Measurements from ENCODE around the gene PLEKHM3. TPM values are rescaled to one million over a fixed set of nuclear protein-coding genes. Genes with fewer than 3 reads are reported as not detected.
"Not testable (repeated sequence)": the region's sequence is repeated elsewhere in the genome, so short reads cannot be mapped to it uniquely, and the experiment has no call there.

The PLEKHM3 gene
- total RNA-seq, 1 experiment from 2014 or later, result 7.8 TPM

DNA sequence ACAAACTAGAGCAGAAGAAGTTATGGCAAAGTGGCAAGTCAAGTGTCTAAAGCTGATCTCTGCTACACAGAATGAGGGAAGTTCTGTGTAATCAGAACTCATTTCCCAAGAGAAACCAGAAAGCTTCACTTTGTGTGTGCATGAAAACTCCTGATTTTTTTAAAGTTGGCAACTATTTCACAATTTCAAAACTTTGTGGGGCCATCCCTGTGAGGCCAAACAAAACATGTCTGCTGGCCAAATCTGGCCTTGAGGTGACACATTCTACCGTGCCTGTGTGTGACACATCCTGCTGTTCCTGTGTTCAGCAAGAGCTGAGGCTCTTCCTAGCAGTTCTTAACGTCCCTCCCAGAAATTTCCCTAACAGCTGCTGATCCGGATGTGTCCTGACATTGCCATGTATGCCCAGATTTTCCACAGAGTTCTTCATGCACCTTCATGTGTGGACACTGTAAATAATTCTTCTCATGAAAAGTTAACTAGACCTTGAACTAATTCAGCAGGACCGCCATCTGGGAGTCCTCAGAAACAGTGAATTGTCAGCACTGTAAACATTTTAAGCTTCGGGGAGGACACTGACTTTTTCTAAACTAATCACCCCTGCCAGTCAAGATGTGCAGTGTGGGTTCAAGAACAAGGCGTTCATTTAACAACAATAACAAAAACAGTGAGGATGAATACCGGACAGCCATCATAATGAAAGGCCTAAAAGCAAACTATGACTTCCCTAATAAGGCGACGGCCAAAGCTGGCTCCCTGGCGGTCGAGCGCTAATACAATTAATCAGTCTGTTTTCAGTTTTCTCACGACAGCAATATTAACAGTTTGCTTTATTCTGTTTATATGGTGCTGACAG lies 99.0 kb downstream of the PLEKHM3 start:
- DNase-seq (ENCODE audit: low read depth), result peak; percentile 62

DNA sequence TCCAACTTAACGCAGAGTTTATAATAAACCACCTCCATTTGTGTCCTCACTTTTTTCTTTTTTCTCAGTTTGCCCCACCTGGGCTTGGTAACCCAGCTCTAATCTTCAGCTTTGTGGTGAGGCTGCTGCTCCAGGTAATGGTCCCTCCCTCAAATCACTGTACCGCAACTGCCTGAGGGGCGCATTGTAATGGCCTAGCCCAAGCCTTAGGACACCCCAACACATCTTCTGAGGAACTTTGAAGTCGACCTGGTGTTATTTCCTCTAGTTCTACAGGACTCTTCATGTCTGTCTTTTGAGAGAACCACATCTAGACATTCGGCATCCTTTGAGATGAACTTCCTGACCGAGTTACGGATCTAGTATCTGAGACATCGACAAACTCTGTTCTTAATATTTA lies 99.7 kb downstream of the PLEKHM3 start:
- no peak for DNase-seq (ENCODE audit: low read depth)

DNA sequence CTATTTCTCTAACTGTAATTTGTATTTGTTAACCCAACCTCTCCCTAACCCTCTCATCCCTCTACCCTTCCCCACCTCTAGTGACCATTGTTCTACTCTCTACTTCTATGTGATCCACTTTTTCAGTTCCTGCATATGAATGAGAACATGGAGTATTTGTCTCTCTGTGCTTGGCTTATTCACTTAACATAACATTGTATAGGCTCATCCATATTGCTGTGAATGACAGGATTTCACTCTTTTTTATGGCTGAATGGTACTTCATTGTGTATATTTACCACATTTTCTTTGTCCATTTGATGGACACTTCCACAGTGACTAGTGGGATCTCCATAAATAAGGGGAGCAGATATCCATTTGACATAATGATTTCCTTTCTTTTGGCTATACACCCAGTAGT lies 103.7 kb downstream of the PLEKHM3 start:
- no peak for DNase-seq (ENCODE audit: low read depth)

DNA sequence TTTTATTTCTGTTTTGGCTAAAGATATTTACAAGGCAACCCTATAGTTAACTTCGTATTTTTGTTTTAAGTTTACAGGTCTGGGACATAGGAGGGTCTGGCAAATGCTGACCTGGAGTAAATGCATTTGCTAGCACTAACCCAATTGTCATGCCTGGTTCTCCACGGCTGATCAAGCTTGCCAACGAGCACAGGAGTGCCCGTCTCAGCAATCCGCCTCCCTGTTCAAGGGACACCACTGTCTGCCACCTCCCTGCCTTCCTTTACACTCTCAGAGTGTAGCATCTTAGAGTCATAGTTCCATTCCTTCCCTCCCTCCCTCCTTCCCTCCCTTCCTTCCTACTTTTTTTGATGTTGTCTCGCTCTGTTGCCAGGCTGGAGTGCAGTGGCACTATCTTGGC lies 104.6 kb downstream of the PLEKHM3 start:
- DNase-seq (ENCODE audit: low read depth), result no peak

DNA sequence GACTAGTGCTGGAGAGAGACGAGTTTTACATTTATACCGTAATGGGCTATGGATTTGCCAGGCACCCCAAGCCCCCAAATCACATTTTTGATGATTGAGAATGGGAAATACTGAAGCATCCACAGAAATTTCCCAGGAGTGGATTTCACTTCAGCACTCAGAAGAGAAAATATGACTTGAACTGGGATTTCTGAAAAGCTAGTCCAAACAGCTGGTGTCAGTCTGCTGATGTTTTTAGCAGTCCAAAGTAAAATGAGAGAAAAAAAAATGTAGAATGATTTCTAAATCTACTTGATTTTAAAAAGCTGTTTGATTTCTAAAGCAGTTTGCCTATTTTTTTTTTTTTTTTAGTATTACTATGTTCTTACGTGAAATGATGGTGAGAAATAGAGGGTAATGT lies 105.0 kb downstream of the PLEKHM3 start:
- DNase-seq (ENCODE audit: low read depth), result no peak

DNA sequence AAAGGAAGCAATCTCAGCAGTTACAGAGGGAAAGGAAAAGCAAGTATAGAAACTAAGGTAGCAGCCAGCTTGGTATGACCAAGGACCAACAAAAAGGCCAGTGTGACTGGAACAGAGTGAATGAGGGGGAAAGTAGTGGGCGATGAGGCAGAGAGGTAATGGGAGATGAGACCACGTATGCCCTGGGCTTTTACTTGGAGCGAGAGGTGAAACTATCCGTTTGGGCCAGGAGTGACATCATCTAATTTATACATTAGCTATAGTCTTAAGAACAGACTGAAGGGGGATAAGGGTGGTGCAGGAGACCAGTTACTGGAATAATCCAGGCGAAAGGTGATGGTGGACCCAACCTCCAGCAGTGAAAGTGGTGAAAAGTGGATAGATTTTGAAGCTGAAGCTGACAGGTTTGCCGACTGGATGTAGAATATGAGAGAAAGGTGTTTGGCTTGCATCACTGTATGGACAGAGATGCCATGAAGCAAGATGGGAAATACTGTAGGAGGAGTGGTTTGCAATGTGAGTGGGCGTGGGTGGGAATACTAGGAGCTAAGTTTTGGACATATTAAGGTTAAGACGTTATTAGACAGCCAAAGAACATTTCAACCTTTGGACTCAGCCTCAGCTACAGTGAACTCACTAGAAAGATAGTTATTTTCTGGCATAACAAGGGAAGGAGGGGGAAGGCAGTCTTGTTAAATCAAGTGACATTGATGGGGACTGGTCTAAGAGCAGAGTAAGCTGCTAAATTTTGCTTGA lies 106.0 kb downstream of the PLEKHM3 start:
- DNase-seq (ENCODE audit: low read depth), result no peak

DNA sequence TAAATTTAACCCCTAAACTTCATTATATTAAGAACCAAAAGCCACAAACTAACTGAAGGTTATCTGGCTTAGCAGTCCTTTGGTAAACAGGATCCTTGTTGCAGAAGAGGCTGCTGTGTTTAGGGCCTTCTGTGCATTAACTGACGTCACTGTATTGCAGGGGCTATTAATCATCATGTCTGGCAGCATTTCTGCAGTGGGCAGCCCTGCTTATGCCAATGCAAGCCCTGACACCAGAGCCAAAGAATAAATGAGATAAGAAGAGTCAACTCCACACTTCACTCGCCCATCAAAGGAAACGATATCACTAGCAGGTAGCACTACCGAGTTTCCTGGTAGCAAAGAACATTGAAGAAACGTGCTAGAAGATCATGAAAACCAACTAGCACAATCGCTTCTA lies 110.6 kb downstream of the PLEKHM3 start:
- no peak for DNase-seq (ENCODE audit: low read depth)

DNA sequence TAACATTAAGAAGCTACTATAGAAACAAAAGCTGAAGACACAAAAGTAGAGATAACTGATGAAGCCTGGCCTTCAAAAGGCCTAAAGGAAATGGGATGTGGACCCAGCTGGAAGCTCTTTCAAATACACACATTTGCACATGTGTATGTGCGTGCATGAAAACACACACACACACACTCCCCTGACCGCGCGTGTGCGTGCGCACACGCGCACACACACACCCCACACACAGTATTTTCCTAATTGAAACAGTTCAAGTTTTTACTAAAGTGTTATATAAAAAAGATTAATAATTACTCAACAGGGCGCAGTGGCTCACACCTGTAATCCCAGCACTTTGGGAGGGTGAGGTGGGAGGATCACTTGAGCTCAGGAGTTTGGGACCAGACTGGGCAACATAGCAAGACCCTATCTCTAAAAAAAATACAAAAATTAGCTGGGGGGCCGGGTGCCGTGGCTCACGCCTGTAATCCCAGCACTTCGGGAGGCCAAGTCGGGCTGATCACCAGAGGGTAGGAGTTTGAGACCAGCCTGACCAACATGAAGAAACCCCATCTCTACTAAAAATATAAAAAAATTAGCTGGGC lies 111.5 kb downstream of the PLEKHM3 start:
- DNase-seq (ENCODE audit: low read depth), result no peak

DNA sequence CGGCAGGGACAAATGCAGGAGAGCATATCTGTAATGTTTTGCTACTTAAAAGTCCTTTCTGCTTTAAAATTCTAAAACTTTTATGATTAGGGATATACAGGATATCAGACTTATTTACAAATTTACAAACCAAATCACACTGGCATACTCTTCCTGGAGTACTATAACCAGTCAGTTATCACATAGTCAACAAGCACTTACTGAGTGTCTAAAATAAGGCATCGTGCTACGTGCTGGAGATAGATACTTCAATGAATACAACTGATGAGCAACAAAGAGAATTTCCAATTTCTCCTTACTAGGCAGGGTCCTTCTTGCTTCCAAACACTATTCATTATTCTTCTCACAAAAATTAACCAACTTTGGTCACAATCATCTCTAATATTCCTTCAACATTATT lies 113.5 kb downstream of the PLEKHM3 start:
- no peak for DNase-seq (ENCODE audit: low read depth)

DNA sequence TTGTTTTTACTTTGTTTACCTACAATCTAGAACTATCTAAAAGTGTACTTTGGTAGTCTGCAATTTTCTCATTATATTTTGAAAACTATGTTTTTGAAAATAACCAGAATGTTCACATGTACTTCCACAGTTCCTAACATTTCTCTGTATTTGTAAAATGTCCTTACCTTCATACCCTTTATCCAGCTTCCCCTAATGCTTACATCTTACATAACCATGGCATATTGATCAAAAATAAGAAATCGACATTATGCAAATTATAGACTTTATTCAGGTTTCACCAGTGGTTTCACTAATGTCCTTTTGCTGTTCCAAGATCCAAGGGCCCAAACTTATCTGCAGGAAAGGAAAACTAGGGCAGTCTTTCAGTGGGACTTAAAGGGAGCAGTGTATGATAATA lies 114.1 kb downstream of the PLEKHM3 start:
- DNase-seq (ENCODE audit: low read depth), result no peak

DNA sequence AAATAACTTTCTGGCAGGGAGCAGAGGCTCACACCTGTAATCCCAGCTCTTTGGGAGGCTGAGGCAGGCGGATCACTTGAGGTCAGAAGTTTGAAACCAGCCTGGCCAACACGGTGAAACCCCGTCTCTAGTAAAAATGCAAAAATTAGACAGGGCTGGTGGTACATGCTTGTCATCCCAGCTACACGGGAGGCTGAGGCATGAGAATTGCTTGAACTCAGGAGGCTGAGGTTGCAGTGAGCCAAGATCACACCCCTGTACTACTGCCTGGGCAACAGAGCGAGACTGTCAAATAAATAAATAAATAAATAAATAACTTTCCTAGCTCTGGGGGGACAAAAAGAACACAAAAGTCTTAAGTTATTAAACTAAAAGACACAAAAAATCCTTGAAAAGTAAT lies 118.8 kb downstream of the PLEKHM3 start:
- DNase-seq (ENCODE audit: low read depth), result not testable (repeated sequence)

DNA sequence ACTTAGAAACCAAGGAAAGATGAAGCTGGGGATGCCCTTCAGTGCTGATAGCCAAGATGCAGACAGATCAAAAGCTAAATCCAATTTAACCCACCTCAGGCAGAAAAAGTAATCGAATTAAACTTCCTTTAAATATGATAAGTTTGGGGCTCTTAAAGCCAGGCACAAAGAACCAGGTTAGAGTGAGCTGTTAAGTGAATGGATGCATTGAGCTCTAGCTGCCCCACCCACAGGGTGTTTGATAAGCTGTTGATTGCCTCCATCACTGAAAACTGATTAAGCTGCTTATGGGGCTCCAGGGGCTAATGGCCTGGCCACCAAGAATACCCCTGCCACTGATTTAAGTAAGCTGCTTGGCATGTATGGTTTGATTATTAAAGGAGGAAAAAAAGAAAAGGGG lies 119.8 kb downstream of the PLEKHM3 start:
- DNase-seq (ENCODE audit: low read depth), result no peak

DNA sequence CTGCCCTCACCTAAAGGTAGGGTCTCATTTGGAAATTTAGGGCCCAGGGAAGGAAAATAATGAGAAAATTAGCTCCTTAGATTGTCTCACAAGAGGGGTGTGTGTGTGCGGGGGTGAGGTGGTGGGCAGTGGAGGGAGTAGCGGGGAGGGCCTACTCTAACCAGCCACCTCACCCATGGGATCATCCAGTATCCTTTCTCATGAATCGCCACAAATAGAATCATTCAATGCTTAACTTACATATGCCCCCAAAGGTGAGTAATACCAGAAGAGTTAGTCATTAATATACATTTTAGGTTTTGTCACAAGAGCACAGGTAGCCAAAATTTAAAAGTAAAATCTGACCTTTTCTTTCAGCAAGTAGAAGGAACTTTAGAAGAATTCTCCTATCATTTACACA lies 122.1 kb downstream of the PLEKHM3 start:
- DNase-seq (ENCODE audit: low read depth), result no peak

DNA sequence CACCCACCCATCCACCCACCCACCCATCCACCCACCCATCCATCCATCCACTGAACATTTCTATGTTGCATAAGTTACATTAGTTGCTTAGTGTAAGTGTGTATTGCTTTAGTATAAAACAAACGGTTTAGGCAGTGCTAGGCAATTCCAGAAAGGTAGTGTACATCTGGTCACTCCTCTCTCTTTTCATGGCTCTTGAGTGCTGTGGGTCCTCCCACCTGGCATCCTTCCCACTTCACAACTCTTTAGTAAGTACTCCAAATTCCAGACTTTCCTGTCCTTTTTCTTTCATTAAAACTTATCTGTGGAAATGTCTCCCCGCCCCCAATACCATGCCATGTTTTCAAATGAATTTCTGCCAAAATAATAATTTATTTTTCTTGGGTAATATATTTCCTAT lies 122.5 kb downstream of the PLEKHM3 start:
- DNase-seq (ENCODE audit: low read depth), result no peak

DNA sequence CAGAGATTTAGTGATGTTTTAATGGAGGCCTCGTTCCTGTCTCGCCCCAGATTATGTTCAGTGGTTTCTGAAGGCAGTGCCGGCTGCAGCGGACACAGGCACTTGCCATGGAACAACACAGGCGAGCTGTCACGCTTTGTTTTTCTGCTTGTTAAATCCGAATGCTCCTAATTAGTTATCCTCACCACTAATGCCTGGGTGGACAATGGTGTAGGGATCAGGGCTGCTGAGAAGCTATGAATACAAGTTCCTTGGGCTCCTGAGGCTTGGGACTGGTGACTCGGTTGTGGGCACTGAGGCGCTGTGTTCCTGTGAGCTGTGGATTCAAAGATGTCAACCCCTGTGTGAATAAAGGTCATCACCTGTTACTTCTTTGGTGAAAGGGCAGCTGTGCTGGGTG lies 123.5 kb downstream of the PLEKHM3 start:
- DNase-seq (ENCODE audit: low read depth), result no peak

DNA sequence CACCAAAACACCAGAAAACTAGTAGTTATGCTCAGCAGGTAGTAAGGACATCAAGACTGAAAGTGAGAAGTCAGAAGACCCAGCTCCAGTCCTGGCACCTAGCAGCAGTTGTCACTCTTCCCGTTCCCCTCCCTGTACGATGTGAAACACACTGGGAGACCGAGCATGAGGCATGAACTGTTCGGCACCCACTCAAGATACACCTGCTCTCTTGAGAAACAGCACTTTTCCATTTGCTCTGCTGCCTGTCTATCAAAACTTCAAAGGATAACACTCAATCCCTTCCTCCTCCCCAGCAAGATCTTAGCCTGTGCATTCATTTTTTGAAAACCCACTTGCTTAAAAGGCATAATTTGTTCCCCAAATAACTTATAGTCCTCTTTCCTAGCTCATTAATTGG lies 123.9 kb downstream of the PLEKHM3 start:
- DNase-seq (ENCODE audit: low read depth), result no peak

DNA sequence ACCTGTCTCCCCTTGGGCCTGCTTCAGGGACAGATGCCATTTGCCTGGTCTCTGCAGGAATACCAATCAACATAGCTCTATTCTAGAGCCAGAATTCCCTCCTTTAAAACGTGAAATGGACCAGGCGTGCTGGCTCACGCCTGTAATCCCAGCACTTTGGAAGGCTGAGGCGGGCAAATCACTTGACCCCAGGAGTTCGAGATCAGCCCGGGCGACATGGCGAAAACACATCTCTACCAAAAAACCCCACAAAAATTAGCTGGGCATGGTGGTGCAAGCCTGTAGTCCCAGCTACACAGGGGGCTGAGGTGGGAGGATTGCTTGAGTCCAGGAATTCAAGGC lies 127.0 kb downstream of the PLEKHM3 start:
- DNase-seq (ENCODE audit: low read depth), result no peak

DNA sequence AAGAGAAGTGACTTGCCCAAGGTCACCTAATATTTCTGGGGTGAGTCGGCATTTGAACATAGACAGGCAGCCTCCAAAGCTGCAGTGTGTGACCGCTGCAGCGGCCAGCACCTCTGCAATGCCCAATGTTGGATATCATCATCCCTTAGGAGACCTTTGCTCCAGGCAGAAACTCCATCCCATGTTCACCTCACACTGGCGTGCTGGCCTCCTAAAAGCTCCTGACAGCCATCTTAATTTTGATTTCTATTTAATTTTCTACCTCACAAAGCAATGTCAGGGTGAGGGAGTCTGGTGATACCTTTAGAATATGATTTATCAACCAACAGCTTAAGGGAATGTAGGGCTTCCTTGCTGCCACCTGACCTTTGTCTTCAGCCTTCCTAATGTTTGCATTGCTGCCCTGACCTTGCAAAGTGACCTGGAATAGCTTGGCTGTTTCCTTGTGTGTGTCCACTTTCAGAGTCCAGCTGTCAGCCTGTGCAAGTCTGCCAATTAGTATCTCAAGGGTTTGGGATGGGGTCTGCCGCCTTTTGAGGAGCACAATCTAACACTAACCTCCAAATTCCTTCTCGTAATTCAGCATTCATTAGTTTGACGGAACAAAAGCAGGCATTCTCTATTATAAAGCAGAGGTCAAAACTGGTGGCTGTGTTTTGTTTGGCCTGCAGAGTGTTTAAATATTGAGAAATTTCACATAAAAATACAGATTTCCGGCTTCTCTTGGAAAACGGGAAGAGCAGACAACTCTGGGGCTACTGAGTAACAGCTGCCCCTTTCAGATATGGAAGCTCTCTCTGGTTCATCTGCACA lies 127.6 kb downstream of the PLEKHM3 start:
- DNase-seq (ENCODE audit: low read depth), result no peak

DNA sequence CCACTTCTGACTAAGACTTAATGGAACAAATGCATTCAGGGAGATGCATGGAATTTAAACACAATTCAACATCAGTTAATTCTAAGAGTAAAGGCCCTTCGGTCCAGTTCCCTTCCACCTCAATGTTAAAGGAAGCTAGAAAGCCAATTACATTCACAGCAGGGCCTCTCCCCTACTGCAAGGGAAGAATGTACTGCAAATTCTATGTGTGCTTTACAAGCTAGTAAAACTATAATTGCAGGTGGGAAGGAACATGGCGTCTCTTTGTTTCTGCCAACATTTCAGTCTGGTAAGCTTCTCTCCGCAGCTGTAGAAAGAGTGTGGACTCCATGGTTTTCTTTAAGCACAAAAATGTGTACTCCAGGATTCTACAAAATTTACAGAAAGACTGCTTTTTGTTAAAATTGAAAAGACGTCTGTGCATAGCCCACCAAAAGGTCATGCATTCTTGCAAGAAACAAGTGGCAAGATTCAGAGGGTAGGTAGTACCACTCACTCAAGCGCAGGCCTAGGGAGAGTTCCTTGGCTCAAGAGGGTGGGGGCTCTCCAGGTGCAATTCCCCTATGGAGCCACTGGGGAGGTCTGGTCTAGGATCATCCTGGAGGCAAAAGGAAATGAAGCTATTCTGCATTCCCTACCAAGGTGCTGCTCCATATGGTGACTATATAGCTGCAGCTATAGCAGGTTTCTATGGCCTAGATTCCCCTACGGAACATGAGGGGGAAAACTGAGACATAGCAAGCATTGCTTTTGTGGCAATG lies 128.6 kb downstream of the PLEKHM3 start:
- no peak for DNase-seq (ENCODE audit: low read depth)

DNA sequence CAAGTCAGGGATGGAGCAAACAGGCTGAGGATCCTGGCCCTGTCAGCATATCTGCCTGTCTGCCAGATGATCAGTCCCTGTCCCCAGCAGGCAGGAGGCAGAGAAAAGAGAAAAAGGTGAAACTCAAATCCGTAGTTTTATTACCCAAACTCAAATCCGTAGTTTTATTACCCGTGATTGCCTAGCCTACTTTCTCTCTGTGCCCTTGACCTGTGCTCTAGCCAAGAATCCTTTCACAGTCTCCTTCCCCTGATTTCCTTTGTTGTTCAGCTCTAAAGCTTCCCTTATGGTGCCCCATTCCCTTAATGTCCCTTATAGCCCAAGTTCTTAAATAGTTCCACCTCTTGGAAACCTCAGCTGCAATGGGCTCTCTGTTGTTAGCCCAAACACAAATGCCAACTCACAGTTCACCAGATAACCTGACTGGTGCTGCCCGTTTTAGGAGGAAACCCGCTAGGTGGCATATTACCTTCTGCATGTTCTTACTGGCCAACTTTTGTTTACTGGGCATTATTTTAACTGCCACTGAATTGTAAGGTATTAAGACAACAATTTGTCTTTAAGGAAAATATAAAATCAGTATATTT lies 130.0 kb downstream of the PLEKHM3 start:
- DNase-seq (ENCODE audit: low read depth), result no peak

Data from HT1080 (cell line).